Psoas muscle (tissue), 8 donors: ENCODE measurements around the gene SLC6A19. TPM values are rescaled to one million over a fixed set of nuclear protein-coding genes. Genes with fewer than 3 reads are reported as not detected.

Experiments
- ATAC-seq, 4 donors: fragments of 200-7000 bp; cut with Tn5 transposase; one replicate each; pipeline ENCODE4 v1.9.1; 2020; ENCODE audit warnings: moderate library complexity in 3 of 4, mild to moderate bottlenecking in 2 of 4
- DNase-seq, 2 donors: peaks; one replicate each; pipeline ENCODE4 v3.0.0-alpha.2; 2020
- H3K27ac ChIP-seq: fragments of 200-600 bp; one replicate; pipeline ENCODE4 v1.8.0; 2022
- H3K27me3 ChIP-seq, 3 donors: fragments of 200-600 bp in 1 of 3; one replicate each; pipeline versions ENCODE4 v1.6.1 to v1.8.0; 2013 to 2022; ENCODE audit warnings: low read length in 2 of 3, mild to moderate bottlenecking in 2 of 3, moderate library complexity in 1 of 3; ENCODE audit not compliant: insufficient read depth in 3 of 3
- H3K36me3 ChIP-seq, 2 donors: fragments of 200-600 bp in 1 of 2; one replicate each; pipeline versions ENCODE4 v1.6.1 to v1.8.0; 2013 to 2022; ENCODE audit warnings: low read depth in 1 of 2, mild to moderate bottlenecking in 1 of 2, moderate library complexity in 1 of 2; ENCODE audit not compliant: insufficient read depth in 1 of 2
- H3K4me1 ChIP-seq: fragments of 200-600 bp; one replicate; pipeline ENCODE4 v1.8.0; 2022
- H3K4me3 ChIP-seq: fragments of 200-600 bp; one replicate; pipeline ENCODE4 v1.8.0; 2022; ENCODE audit warnings: mild to moderate bottlenecking
- H3K9me3 ChIP-seq: fragments of 200-600 bp; one replicate; pipeline ENCODE4 v1.8.0; 2022
- WGBS, 3 donors: extraction: QIAGEN DNeasy Blood & Tissue Kit; methylation state at CpG; one replicate each; pipeline versions ENCODE4 v1.1.6 to v1.1.7; 2013; 5-methylcytosine and 5-hydroxymethylcytosine counted together
- intact Hi-C, 2 donors: fragments of 100-400 bp; cut with DNase I; formaldehyde crosslinking; loops; one replicate each; pipeline versions ENCODE4 v1.11.0 to v1.14.2; 2022
- polyA plus RNA-seq, 3 donors: library from polyadenylated mRNA; stranded (reverse); fragments of 200-250 nt; gene quantifications; one replicate each; pipeline ENCODE4 v1.2.3, GENCODE V29; 2013
- total RNA-seq, 4 donors: library from RNA; stranded (reverse); fragmentation: NEBNext Ultra II Directional in 2 of 4; extraction: Animal tissue kit (Norgen Biotek cat#: 25700) in 2 of 4; gene quantifications; one replicate each; pipeline versions ENCODE4 v1.2.1 to v1.2.4, GENCODE V29; 2021 to 2023
- TF ChIP-seq, protein P1 (sequence below): fragments of 200-600 bp; IDR thresholded peaks from one replicate; pipeline ENCODE4 v1.8.0; 2022; ENCODE audit warnings: antibody characterized with exemption
- donor health status: healthy with polysubstance abuse.
- donor health status: DM: no; HTN: no; CAD: no; lungs with moderate emphysema.
- donor health status: Bipolar disorder and iron deficiency.
- donor health status: healthy.
- donor health status: DM: yes; HTN: yes; CAD: no.
- donor health status: DM: no; HTN: no; CAD: no.
- donor health status: DM: no; HTN: no; CAD: no.
- donor health status: DM: yes; HTN: yes; CAD: no.

The SLC6A19 gene
- total and polyA plus RNA-seq, 7 donors = 0.03 to 0.08 TPM; not detected in 5

DNA sequence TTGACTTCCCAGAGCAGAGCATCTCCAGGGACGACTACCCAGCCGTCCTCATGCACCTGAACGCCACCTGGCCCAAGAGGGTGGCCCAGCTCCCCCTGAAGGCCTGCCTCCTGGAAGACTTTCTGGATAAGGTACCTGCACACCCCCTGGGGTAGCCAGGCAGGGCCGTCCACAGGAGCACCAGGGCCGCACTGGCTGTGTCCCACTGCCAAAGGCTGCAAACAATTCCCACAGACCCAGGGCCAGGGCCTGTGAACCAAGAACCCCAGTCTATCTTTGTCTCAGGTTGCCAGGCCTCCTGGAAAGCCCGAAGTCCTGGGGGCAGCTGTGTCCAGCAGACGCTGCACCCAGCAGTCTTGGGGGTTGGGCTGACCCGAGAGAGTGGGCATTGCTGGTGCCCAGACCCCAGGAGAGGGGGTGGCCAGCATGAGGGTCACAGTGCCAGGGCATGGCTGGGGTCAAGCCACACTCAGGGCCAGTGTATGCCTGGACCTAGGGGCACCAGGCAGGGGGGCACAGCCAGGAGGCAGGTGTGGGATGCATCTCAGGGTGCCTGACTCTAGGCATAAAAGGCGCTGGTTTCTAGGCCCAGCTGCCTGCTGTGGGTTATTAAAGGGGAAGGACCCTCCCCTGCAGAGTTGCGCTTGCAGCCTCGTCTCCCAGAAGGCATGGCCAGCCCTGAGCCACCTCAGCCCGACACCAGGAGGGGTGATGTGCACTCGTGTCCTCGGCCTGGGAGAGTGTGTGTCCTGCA is 41.5 kb downstream of the SLC6A19 start:
- no peak for DNase-seq
- no peaks in the 10 kb centered on the region for H3K9me3 ChIP-seq
- H3K27ac ChIP-seq = no peak overlapping the region
- H3K4me1 ChIP-seq = no peaks in the 10 kb centered on the region
- 63 to 72% (median 67%) methylated on average over 14 of the region's 14 CpGs for WGBS, 3 donors
- ATAC-seq = no peak
- TF ChIP-seq, protein P1, sequence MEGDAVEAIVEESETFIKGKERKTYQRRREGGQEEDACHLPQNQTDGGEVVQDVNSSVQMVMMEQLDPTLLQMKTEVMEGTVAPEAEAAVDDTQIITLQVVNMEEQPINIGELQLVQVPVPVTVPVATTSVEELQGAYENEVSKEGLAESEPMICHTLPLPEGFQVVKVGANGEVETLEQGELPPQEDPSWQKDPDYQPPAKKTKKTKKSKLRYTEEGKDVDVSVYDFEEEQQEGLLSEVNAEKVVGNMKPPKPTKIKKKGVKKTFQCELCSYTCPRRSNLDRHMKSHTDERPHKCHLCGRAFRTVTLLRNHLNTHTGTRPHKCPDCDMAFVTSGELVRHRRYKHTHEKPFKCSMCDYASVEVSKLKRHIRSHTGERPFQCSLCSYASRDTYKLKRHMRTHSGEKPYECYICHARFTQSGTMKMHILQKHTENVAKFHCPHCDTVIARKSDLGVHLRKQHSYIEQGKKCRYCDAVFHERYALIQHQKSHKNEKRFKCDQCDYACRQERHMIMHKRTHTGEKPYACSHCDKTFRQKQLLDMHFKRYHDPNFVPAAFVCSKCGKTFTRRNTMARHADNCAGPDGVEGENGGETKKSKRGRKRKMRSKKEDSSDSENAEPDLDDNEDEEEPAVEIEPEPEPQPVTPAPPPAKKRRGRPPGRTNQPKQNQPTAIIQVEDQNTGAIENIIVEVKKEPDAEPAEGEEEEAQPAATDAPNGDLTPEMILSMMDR = no peak
- H3K27me3 ChIP-seq = peaks cover 0 to 44% (median 10%) of the 10 kb centered on the region in 3 donors
- no peak overlapping the region for H3K4me3 ChIP-seq
- intact Hi-C loops = no loop called here
- H3K36me3 ChIP-seq = no peaks in the 10 kb centered on the region

GRCh38 chr5:1243487-1244130 is 42.2 kb downstream of the SLC6A19 start:
- DNase-seq = no peak

GRCh38 chr5:1244255-1244654 is 42.9 kb downstream of the SLC6A19 start:
- intact Hi-C loops = no loop called here
- ATAC-seq = no peak

More at GRCh38 chr5:1243487-1244130, 42.2 kb downstream of the SLC6A19 start:
- no peaks in the 10 kb centered on the region for H3K36me3 ChIP-seq
- H3K9me3 ChIP-seq = no peaks in the 10 kb centered on the region
- peaks cover 0 to 51% (median 10%) of the 10 kb centered on the region in 3 donors for H3K27me3 ChIP-seq
- WGBS, 3 donors = 48 to 60% (median 50%) methylated on average over 28 to 33 of the region's 33 CpGs
- intact Hi-C loops = no loop called here
- H3K4me3 ChIP-seq = no peak overlapping the region
- ATAC-seq = no peak
- TF ChIP-seq, protein P1 = no peak
- H3K4me1 ChIP-seq = no peaks in the 10 kb centered on the region
- H3K27ac ChIP-seq = no peak overlapping the region

GRCh38 chr5:1244976-1245375 is 43.6 kb downstream of the SLC6A19 start:
- 42 to 45% (median 43%) methylated on average over 10 of the region's 10 CpGs for WGBS, 3 donors
- intact Hi-C loops = no loop called here
- H3K4me1 ChIP-seq = no peaks in the 10 kb centered on the region
- H3K4me3 ChIP-seq = no peak overlapping the region
- ATAC-seq (no peak), DNase-seq (no peak)
- H3K27ac ChIP-seq = no peak overlapping the region
- TF ChIP-seq, protein P1 = no peak
- H3K9me3 ChIP-seq = no peaks in the 10 kb centered on the region
- H3K27me3 ChIP-seq = peaks cover 0 to 64% (median 12%) of the 10 kb centered on the region in 3 donors
- no peaks in the 10 kb centered on the region for H3K36me3 ChIP-seq

More at GRCh38 chr5:1244255-1244654, 42.9 kb downstream of the SLC6A19 start:
- Histone ChIP-seq H3K9me3 (no peaks in the 10 kb centered on the region), H3K27me3 (peaks cover 0 to 57% (median 12%) of the 10 kb centered on the region in 3 donors), H3K27ac (no peak overlapping the region), H3K4me3 (no peak overlapping the region), H3K36me3 (no peaks in the 10 kb centered on the region), H3K4me1 (no peaks in the 10 kb centered on the region)
- WGBS, 3 donors = 58 to 64% (median 59%) methylated on average over 21 of the region's 21 CpGs
- DNase-seq = no peak
- TF ChIP-seq, protein P1 = no peak
